Measurements from ENCODE around the gene SAFB2. TPM values are rescaled to one million over a fixed set of nuclear protein-coding genes. Genes with fewer than 3 reads are reported as not detected.

Gene SAFB2
- total and polyA plus RNA-seq, 8 donors = 38.5 to 237 (median 83.7) TPM

DNA sequence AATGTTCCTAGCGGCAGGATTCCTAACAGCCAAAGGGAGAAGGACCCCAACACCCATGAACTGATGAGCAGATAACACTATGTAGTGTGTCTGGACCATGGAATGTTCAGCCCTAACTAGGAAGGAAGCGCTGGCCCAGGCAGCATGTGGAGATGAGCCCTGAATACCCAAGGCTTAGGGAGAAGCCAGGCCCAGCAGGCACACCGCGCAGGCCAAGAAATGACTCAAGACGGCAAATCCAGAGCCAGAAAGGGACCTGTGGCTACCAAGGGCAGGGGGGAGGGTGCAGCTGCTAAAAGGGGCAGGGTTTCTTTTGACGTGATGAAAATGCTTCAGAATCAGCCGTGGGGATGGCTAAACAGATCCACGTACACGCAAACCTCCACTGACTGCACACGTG, 34.1 kb downstream of the SAFB2 start:
- TF ChIP-seq, protein P1, sequence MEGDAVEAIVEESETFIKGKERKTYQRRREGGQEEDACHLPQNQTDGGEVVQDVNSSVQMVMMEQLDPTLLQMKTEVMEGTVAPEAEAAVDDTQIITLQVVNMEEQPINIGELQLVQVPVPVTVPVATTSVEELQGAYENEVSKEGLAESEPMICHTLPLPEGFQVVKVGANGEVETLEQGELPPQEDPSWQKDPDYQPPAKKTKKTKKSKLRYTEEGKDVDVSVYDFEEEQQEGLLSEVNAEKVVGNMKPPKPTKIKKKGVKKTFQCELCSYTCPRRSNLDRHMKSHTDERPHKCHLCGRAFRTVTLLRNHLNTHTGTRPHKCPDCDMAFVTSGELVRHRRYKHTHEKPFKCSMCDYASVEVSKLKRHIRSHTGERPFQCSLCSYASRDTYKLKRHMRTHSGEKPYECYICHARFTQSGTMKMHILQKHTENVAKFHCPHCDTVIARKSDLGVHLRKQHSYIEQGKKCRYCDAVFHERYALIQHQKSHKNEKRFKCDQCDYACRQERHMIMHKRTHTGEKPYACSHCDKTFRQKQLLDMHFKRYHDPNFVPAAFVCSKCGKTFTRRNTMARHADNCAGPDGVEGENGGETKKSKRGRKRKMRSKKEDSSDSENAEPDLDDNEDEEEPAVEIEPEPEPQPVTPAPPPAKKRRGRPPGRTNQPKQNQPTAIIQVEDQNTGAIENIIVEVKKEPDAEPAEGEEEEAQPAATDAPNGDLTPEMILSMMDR (IDR thresholded peaks at IDR 0.05) = no peak
- no peak for TF ChIP-seq POLR2AphosphoS5 (IDR thresholded peaks at IDR 0.05)
- TF ChIP-seq EP300 (IDR thresholded peaks at IDR 0.05) = no peak
- TF ChIP-seq POLR2A (IDR thresholded peaks at IDR 0.05) = no peak
- DNase-seq = no peak
- Histone ChIP-seq H3K27me3 (no peaks in the 10 kb centered on the region), H3K4me3 (no peak overlapping the region), H3K36me3 (peaks cover 71 to 94% (median 84%) of the 10 kb centered on the region in 4 donors), H3K9me3 (no peaks in the 10 kb centered on the region), H3K27ac (no peak overlapping the region), H3K4me1 (peaks cover 0 to 19% (median 11%) of the 10 kb centered on the region in 4 donors)
- 85 to 90% (median 88%) methylated on average over 10 of the region's 10 CpGs for WGBS, 5 donors
- intact Hi-C loops (cut with DNase I; ENCODE audit: low total_unique reads) = no loop called here

DNA sequence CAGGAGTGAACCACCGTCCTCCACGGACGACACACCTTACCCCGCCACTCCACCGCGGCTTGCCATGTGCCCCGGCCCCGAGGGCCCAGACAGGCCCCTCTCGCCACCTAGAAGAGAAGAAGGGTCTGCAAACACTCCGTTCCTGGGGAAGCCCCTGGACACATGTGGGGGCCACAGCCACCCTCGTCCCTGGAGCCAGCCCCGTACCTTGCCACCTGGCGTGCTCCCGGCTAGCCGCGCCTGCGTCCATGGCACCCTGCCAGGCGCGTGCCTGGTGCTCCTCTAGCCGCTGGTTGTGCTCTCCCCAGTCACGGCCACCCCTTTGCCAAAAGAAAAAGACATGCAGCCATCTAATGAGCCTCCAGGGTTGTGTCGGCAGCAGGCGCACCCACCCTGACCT, 34.9 kb downstream of the SAFB2 start:
- peaks cover 0 to 19% (median 11%) of the 10 kb centered on the region in 4 donors for H3K4me1 ChIP-seq
- no peak overlapping the region for H3K27ac ChIP-seq
- peaks cover 63 to 91% (median 78%) of the 10 kb centered on the region in 4 donors for H3K36me3 ChIP-seq
- no peak overlapping the region for H3K4me3 ChIP-seq
- H3K9me3 ChIP-seq = no peaks in the 10 kb centered on the region
- 79 to 86% (median 83%) methylated on average over 16 to 23 of the region's 23 CpGs for WGBS, 5 donors
- intact Hi-C loops (cut with DNase I; ENCODE audit: low total_unique reads) = no loop called here
- no peaks in the 10 kb centered on the region for H3K27me3 ChIP-seq
- TF ChIP-seq POLR2A (IDR thresholded peaks at IDR 0.05) (no peak), EP300 (IDR thresholded peaks at IDR 0.05) (no peak), POLR2AphosphoS5 (IDR thresholded peaks at IDR 0.05) (no peak)
- TF ChIP-seq, protein P1 (IDR thresholded peaks at IDR 0.05) = no peak
- DNase-seq = no peak

DNA sequence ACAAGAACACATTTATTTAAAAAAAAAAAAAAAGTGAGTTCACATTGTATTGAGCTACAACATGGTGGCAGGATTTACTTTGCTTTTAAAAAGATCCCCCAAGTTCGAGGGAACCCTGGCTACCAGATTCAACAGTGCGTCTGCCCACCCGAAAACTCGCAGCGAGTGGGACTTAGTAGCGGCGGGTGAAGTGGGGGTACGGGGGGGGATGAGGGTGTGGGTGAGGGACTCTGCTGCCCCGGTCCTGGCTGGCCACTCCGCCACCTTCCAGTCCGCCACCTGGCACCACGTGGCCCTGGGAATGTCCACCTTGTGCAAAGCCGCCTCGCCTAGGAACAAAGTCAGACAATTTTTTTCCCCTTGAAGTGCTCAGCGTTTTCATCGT, 35.5 kb downstream of the SAFB2 start:
- Histone ChIP-seq H3K27ac (peak overlapping the region in 1 of 5 donors; percentile 62), H3K27me3 (no peaks in the 10 kb centered on the region), H3K9me3 (no peaks in the 10 kb centered on the region), H3K36me3 (peaks cover 57 to 91% (median 77%) of the 10 kb centered on the region in 4 donors), H3K4me1 (peaks cover 5 to 25% (median 13%) of the 10 kb centered on the region in 4 donors), H3K4me3 (no peak overlapping the region)
- intact Hi-C loops (cut with DNase I; ENCODE audit: low total_unique reads) = no loop called here
- TF ChIP-seq, protein P1 (IDR thresholded peaks at IDR 0.05) = no peak
- TF ChIP-seq POLR2AphosphoS5 (IDR thresholded peaks at IDR 0.05) = no peak
- no peak for TF ChIP-seq EP300 (IDR thresholded peaks at IDR 0.05)
- TF ChIP-seq POLR2A (IDR thresholded peaks at IDR 0.05) = no peak
- WGBS, 5 donors = 84 to 91% (median 90%) methylated on average over 15 to 16 of the region's 16 CpGs
- no peak for DNase-seq

DNA sequence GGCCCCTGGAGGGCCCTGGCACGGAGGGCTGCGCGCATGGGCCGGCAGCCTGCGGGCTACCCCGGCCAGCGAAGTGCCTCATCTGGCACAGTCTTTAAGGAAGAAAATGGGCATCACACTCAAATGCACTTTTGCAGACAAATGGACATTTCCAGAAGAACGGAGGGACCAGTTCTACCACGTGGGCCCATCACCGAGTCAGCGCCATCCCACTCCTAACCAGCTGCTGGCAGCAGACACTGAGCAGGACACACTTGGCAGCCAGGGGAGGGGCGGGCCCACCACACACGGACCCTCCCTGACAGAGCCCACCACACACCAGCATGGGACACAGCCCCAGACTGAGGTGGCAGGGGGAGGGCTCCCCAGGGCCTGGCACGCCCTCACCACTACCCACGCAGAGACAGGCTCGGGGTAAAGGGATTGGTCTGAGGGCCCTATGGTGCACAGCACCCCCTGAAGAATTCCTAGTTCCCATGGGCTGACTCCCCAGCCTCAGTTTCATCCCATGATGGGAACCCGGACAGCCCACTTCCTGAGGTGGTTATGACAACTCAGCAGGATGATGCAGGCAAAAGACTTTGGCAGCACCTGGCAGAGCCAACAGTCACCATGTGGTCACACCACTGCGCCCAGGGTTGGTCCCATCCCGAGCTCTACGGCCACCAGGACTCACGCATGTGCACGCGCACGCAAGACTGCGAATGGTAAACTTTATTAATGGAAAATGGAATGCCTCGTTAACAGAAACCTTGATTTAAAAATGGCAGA, 36.1 kb downstream of the SAFB2 start:
- H3K36me3 ChIP-seq = peaks cover 51 to 91% (median 77%) of the 10 kb centered on the region in 4 donors

More for the DNA sequence above, 36.1 kb downstream of the SAFB2 start:
- H3K4me3 ChIP-seq = no peak overlapping the region
- intact Hi-C loops (cut with DNase I; ENCODE audit: low total_unique reads) = no loop called here
- TF ChIP-seq, protein P1 (IDR thresholded peaks at IDR 0.05) = no peak
- TF ChIP-seq EP300 (IDR thresholded peaks at IDR 0.05) = no peak
- no peak for DNase-seq
- H3K4me1 ChIP-seq = peaks cover 6 to 25% (median 17%) of the 10 kb centered on the region in 4 donors
- no peaks in the 10 kb centered on the region for H3K9me3 ChIP-seq
- WGBS, 5 donors = 80 to 89% (median 86%) methylated on average over 16 to 26 of the region's 26 CpGs
- peak overlapping the region in 2 of 5 donors; percentile 57 to 62 for H3K27ac ChIP-seq
- H3K27me3 ChIP-seq = no peaks in the 10 kb centered on the region

Measured in stomach (tissue), 9 donors.